HEK293 (cell line): ENCODE data around the gene ATP6V0B.

Experiments
- CTCF ChIA-PET: fragments of 350-600 bp; formaldehyde crosslinking; extraction: SDS; loops from one replicate; lab custom pipeline; 2021; ENCODE audit warnings: antibody characterized with exemption; lab: Yijun Ruan, JAX
- POLR2A ChIA-PET: fragments of 300-600 bp; formaldehyde crosslinking; extraction: SDS; loops from one replicate; lab custom pipeline; 2020; ENCODE audit warnings: antibody characterized with exemption, inconsistent platforms; lab: Yijun Ruan, JAX
- H3K27ac ChIP-seq: fragments of 200-500 bp; sonication (Bioruptor generic); 2 replicates; pipeline ENCODE4 v1.5.1; 2014; ENCODE audit warnings: low read depth, low read length, control low read depth, inconsistent platforms; ENCODE audit errors: extremely low read depth
- H3K36me3 ChIP-seq, 2 experiments: fragments of 200-500 bp in 1 of 2; sonication (Bioruptor generic) in 1 of 2; 1 replicate in 1 of 2; 2 replicates in 1 of 2; pipeline ENCODE4 v1.5.1; 2014 to 2017; ENCODE audit warnings: inconsistent platforms in 2 of 2, low read length in 2 of 2; ENCODE audit not compliant: control insufficient read depth in 2 of 2, insufficient read depth in 1 of 2
- H3K4me1 ChIP-seq: fragments of 200-500 bp; sonication (Bioruptor generic); 2 replicates; pipeline ENCODE4 v1.5.1; 2014; ENCODE audit warnings: mild to moderate bottlenecking, low read length, inconsistent platforms; ENCODE audit not compliant: control insufficient read depth, insufficient read depth
- H3K4me3 ChIP-seq: 2 replicates; pipeline ENCODE4 v1.5.1; 2011; ENCODE audit warnings: low read depth, mild to moderate bottlenecking, control low read depth, low read length, moderate library complexity
- H3K9me3 ChIP-seq: fragments of 200-500 bp; sonication (Bioruptor generic); 2 replicates; pipeline ENCODE4 v1.5.1; 2014; ENCODE audit warnings: low read depth, low read length, inconsistent platforms; ENCODE audit not compliant: control insufficient read depth, insufficient read depth
- BCL11B ChIP-seq: fragments of 450-650 bp; formaldehyde crosslinking; IDR thresholded peaks from 2 replicates; pipeline ENCODE4 v1.5.1; 2016; ENCODE audit warnings: low read depth, missing biosample characterization, missing genetic modification characterization
- GLIS1 ChIP-seq: fragments of 450-650 bp; formaldehyde crosslinking; IDR thresholded peaks from 2 replicates; pipeline ENCODE4 v1.5.1; 2016; ENCODE audit warnings: missing biosample characterization, missing genetic modification characterization
- KLF1 ChIP-seq: fragments of 450-650 bp; formaldehyde crosslinking; IDR thresholded peaks from 2 replicates; pipeline ENCODE4 v1.5.1; 2016; ENCODE audit warnings: missing biosample characterization, missing genetic modification characterization
- TCF7L2 ChIP-seq: IDR thresholded peaks from 2 replicates; pipeline ENCODE4 v1.6.1; 2011; ENCODE audit warnings: low read depth, mild to moderate bottlenecking, inconsistent platforms, low read length, moderate library complexity, borderline replicate concordance
- ZNF133 ChIP-seq: fragments of 450-650 bp; formaldehyde crosslinking; IDR thresholded peaks from 2 replicates; pipeline ENCODE4 v1.5.1; 2016; ENCODE audit warnings: missing biosample characterization, missing genetic modification characterization
- ZNF175 ChIP-seq: fragments of 450-650 bp; formaldehyde crosslinking; IDR thresholded peaks from 2 replicates; pipeline ENCODE4 v1.5.1; 2016; ENCODE audit warnings: missing biosample characterization, missing genetic modification characterization
- ZNF184 ChIP-seq: fragments of 450-650 bp; IDR thresholded peaks from 2 replicates; pipeline ENCODE4 v1.5.1; 2018; ENCODE audit warnings: missing biosample characterization, mild to moderate bottlenecking, missing genetic modification characterization
- ZNF202 ChIP-seq: fragments of 450-650 bp; formaldehyde crosslinking; IDR thresholded peaks from 2 replicates; pipeline ENCODE4 v1.5.1; 2016; ENCODE audit warnings: missing biosample characterization, missing genetic modification characterization, borderline replicate concordance
- ZNF311 ChIP-seq: fragments of 450-650 bp; formaldehyde crosslinking; IDR thresholded peaks from 2 replicates; pipeline ENCODE4 v1.5.1; 2017; ENCODE audit warnings: missing biosample characterization, missing genetic modification characterization, borderline replicate concordance
- ZNF514 ChIP-seq: fragments of 450-650 bp; formaldehyde crosslinking; IDR thresholded peaks from 2 replicates; pipeline ENCODE4 v1.5.1; 2016; ENCODE audit warnings: missing biosample characterization, missing genetic modification characterization
- ZNF548 ChIP-seq: fragments of 450-650 bp; formaldehyde crosslinking; IDR thresholded peaks from 2 replicates; pipeline ENCODE4 v1.5.1; 2016; ENCODE audit warnings: missing biosample characterization, missing genetic modification characterization
- ZNF558 ChIP-seq: fragments of 450-650 bp; formaldehyde crosslinking; IDR thresholded peaks from 2 replicates; pipeline ENCODE4 v1.5.1; 2016; ENCODE audit warnings: missing biosample characterization, missing genetic modification characterization
- ZNF571 ChIP-seq: fragments of 450-650 bp; formaldehyde crosslinking; IDR thresholded peaks from 2 replicates; pipeline ENCODE4 v1.5.0; 2017; ENCODE audit warnings: missing biosample characterization, missing genetic modification characterization
- ZNF596 ChIP-seq: fragments of 450-650 bp; IDR thresholded peaks from 2 replicates; pipeline ENCODE4 v1.5.0; 2018; ENCODE audit warnings: missing biosample characterization, mild to moderate bottlenecking, missing genetic modification characterization, moderate library complexity
- ZNF623 ChIP-seq: fragments of 450-650 bp; formaldehyde crosslinking; IDR thresholded peaks from 2 replicates; pipeline ENCODE4 v1.5.1; 2016; ENCODE audit warnings: missing biosample characterization, missing genetic modification characterization
- ZSCAN16 ChIP-seq: fragments of 450-650 bp; formaldehyde crosslinking; IDR thresholded peaks from 2 replicates; pipeline ENCODE4 v1.5.1; 2016; ENCODE audit warnings: missing biosample characterization, missing genetic modification characterization
- TF ChIP-seq, protein P1 (sequence below): fragments of 450-650 bp; formaldehyde crosslinking; IDR thresholded peaks from 2 replicates; pipeline ENCODE4 v1.5.1; 2016; ENCODE audit warnings: missing biosample characterization, missing genetic modification characterization
- TF ChIP-seq, protein P2 (sequence below): fragments of 450-650 bp; formaldehyde crosslinking; IDR thresholded peaks from 2 replicates; pipeline ENCODE4 v1.5.1; 2016; ENCODE audit warnings: missing biosample characterization, missing genetic modification characterization
- TF ChIP-seq, protein P3 (sequence below): fragments of 450-650 bp; formaldehyde crosslinking; IDR thresholded peaks from 2 replicates; pipeline ENCODE4 v1.5.1; 2017; ENCODE audit warnings: missing biosample characterization, missing genetic modification characterization

Gene ATP6V0B

DNA sequence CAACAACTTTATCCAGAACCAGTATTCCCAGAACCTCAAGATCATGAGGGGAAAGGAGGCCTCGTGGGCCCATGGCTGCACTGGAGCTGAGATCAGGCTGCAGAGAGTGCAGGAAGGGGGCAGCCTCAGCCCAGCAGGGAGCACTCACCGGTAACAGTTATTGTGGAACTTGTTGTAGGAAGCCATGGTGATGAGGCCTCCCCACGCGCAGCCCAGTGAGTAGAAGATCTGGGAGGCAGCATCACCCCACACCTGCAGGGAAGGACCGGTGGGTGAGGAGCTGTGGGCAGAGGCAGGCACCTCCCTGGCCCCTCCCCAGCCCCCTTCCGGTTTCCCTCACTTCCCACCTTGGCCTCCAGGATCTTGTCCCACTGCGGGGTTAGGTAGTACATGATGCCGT, 27.4 kb downstream of the ATP6V0B start:
- ChIA-PET POLR2A (no interaction called here), CTCF (interaction anchor here (0.6 to 5.3 kb wide), 5 partner anchors 20 to 1302 kb away, joined by 3 to 48 read pairs (median 4); no protein-coding TSS in a partner anchor)
- TF ChIP-seq, protein P1, sequence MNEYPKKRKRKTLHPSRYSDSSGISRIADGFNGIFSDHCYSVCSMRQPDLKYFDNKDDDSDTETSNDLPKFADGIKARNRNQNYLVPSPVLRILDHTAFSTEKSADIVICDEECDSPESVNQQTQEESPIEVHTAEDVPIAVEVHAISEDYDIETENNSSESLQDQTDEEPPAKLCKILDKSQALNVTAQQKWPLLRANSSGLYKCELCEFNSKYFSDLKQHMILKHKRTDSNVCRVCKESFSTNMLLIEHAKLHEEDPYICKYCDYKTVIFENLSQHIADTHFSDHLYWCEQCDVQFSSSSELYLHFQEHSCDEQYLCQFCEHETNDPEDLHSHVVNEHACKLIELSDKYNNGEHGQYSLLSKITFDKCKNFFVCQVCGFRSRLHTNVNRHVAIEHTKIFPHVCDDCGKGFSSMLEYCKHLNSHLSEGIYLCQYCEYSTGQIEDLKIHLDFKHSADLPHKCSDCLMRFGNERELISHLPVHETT = no peak
- TF ChIP-seq ZNF175 (no peak), ZNF514 (tag by site-specific recombination) (no peak), BCL11B (tag by site-specific recombination) (no peak), ZNF311 (no peak)

DNA sequence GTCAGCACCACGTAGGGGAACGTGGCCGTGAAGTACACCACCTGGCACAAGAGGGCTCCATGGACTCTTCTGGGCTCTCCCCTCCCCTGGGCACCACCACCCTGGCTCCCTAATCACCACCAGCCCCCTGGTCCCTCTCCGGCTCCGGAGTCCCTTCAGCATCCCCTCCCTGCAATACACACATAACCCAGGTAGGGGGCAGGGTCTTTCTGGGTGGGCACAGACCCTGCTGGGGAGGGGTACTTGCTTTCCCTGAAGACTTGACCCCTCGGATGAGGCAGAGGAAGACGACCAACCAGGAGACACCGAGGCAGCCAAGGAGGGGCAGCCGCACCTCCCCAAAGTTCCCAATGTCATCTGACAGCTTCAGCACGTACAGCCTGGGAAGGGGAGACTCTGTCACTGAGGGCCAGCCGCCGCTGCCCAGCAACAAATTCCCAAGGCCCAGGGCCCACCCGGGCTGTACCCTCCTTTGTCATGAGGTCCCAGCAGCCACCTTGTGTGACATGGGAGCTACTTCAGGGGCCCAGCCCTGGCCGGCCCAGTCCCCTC, 27.9 kb downstream of the ATP6V0B start:
- ChIA-PET CTCF (interaction anchor here (1.0 to 5.6 kb wide), 7 partner anchors 10 to 214 kb away, joined by 3 to 160 read pairs (median 8); no protein-coding TSS in a partner anchor), POLR2A (no interaction called here)
- H3K4me1 ChIP-seq = no peaks in the 10 kb centered on the region
- TF ChIP-seq ZNF558 (tag by site-specific recombination) (no peak), KLF1 (tag by site-specific recombination) (no peak), ZNF623 (tag by site-specific recombination) (no peak), ZSCAN16 (no peak), ZNF202 (tag by site-specific recombination) (no peak), ZNF311 (no peak), ZNF596 (no peak), ZNF133 (tag by site-specific recombination) (no peak), ZNF184 (tag by site-specific recombination) (no peak)
- TF ChIP-seq, protein P2, sequence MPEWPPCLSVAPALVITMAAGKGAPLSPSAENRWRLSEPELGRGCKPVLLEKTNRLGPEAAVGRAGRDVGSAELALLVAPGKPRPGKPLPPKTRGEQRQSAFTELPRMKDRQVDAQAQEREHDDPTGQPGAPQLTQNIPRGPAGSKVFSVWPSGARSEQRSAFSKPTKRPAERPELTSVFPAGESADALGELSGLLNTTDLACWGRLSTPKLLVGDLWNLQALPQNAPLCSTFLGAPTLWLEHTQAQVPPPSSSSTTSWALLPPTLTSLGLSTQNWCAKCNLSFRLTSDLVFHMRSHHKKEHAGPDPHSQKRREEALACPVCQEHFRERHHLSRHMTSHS (tag by site-specific recombination) = no peak
- H3K4me3 ChIP-seq = no peak overlapping the region
- H3K9me3 ChIP-seq = no peaks in the 10 kb centered on the region
- no peak overlapping the region for H3K27ac ChIP-seq
- H3K36me3 ChIP-seq = no peaks in the 10 kb centered on the region

More for the DNA sequence above, 27.4 kb downstream of the ATP6V0B start:
- H3K27ac ChIP-seq = no peak overlapping the region
- H3K4me1 ChIP-seq = no peaks in the 10 kb centered on the region
- H3K36me3 ChIP-seq = no peaks in the 10 kb centered on the region
- H3K9me3 ChIP-seq = no peaks in the 10 kb centered on the region
- no peak overlapping the region for H3K4me3 ChIP-seq

DNA sequence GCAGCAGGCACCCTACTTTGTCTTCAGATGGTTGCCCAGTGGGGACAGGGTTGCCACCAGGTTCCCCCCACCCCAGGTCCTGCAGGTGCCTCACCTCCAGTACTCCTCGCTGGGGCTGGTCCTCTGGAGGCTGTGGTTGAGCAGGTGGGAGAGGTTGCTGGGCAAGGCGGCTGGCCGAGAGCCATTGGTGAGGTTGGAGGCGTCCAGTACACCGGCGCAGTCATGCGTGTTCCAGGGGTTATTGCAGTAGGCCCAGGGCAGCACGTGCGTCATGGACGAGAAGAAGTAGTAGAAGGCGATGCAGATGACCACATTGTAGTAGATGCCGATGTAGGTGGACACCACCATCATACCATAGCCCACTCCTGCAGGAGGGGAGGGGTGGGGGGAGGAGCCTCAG, 33.5 kb downstream of the ATP6V0B start:
- no peak for TF ChIP-seq ZNF571
- TF ChIP-seq GLIS1 (tag by site-specific recombination) = no peak
- no peak for TF ChIP-seq TCF7L2
- TF ChIP-seq, protein P3, sequence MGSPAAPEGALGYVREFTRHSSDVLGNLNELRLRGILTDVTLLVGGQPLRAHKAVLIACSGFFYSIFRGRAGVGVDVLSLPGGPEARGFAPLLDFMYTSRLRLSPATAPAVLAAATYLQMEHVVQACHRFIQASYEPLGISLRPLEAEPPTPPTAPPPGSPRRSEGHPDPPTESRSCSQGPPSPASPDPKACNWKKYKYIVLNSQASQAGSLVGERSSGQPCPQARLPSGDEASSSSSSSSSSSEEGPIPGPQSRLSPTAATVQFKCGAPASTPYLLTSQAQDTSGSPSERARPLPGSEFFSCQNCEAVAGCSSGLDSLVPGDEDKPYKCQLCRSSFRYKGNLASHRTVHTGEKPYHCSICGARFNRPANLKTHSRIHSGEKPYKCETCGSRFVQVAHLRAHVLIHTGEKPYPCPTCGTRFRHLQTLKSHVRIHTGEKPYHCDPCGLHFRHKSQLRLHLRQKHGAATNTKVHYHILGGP (tag by site-specific recombination) = no peak
- TF ChIP-seq ZNF548 = no peak
- CTCF ChIA-PET = interaction anchor here (0.7 to 1.0 kb wide), 3 partner anchors 28 to 328 kb away, joined by 3 to 6 read pairs (median 4); no protein-coding TSS in a partner anchor
- POLR2A ChIA-PET = no interaction called here

More for the DNA sequence above, 33.5 kb downstream of the ATP6V0B start:
- Histone ChIP-seq H3K4me3 (no peak overlapping the region), H3K27ac (no peak overlapping the region), H3K36me3 (no peaks in the 10 kb centered on the region), H3K4me1 (no peaks in the 10 kb centered on the region), H3K9me3 (no peaks in the 10 kb centered on the region)
